GM12865 (cell line): ENCODE results near the gene ZBTB16.
"Not testable (repeated sequence)": the region's sequence is repeated elsewhere in the genome, so short reads cannot be mapped to it uniquely, and the experiment has no call there.

ENCODE experiments used
- DNase-seq: peaks from one replicate; pipeline ENCODE4 v3.0.0; 2010; ENCODE audit warnings: low read depth
- H3K4me3 ChIP-seq: 2 replicates; pipeline ENCODE4 v1.5.1; 2011; ENCODE audit warnings: mild to moderate bottlenecking, low read depth, low read length, control low read depth
- CTCF ChIP-seq: IDR thresholded peaks from 2 replicates; pipeline ENCODE4 v1.5.1; 2011; ENCODE audit warnings: low read length, control low read depth, low read depth, inconsistent platforms; ENCODE audit not compliant: insufficient read depth; ENCODE audit errors: missing control alignments

ZBTB16 gene

GRCh38 chr11:114036958-114037357, 22.6 kb upstream of the ZBTB16 start:
- TF ChIP-seq CTCF = no peak
- no peak for DNase-seq
- no peak overlapping the region for H3K4me3 ChIP-seq

- no peak for DNase-seq
- no peak for TF ChIP-seq CTCF
- no peak overlapping the region for H3K4me3 ChIP-seq
These were observed 20.0 kb upstream of the ZBTB16 start for GRCh38 chr11:114039551-114039950.

- H3K4me3 ChIP-seq = no peak overlapping the region
- TF ChIP-seq CTCF = no peak
- DNase-seq = no peak
These were observed 18.8 kb upstream of the ZBTB16 start for GRCh38 chr11:114040706-114041211.

DNA sequence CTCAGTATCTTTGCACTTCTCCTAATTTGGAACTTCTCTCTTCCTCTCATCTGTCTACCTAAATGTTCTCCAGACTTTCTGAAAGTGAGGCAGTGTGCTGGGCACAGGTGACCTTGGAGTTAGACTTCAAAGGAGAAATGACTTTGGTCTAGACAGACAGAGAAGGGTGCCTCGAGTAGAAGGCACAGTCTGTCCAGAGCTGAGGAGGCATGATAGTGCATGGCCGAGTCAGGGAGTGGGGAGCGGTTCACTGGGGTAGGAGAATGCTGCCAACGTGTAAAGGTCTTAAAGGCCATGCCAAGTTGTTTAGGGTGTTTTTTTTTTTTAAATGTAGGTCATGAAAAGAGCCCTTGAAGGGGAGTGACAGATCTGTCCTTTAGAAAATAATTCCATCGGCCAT, 17.3 kb upstream of the ZBTB16 start:
- no peak for DNase-seq
- no peak for TF ChIP-seq CTCF
- H3K4me3 ChIP-seq = no peak overlapping the region

DNA sequence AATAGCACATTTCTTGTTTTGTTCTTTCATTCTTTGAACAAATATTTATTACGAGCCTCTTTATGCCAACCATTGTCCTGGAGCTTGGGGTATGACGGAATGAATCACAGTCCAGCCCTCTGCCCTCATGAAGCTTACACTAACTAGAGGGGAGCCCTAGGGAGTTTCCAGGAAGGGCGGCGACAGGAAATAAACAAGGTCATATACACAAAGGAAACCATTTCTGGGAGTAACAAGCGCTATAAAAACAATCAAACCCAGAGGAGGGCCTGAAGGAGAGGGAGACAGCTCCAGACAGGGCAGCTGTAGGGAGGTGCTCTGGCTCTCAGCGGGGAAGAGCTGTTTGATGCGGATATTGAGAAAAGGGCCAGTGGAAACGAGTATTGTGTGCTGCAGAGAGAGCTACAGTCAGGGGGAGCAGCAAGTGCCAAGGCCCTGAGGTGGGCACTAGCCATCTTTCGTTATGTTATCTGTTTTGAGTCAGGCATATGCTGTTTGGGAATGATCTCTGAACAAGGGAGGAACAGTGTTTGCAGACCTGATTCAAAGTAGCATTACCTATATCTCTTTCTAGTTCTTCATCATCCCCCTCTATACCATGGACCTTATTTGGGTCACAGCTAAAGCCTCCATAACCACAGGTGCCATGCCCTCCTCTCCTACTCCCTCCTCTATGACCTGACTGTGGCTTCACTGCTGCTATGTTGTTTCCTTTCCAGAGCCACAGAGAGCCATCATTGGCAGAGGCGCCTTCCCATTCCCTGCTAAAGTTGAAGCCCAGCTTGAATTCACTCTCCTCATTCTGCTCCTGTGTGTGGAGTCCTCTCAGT, 15.3 kb upstream of the ZBTB16 start:
- DNase-seq = no peak
- H3K4me3 ChIP-seq = no peak overlapping the region
- no peak for TF ChIP-seq CTCF

DNA sequence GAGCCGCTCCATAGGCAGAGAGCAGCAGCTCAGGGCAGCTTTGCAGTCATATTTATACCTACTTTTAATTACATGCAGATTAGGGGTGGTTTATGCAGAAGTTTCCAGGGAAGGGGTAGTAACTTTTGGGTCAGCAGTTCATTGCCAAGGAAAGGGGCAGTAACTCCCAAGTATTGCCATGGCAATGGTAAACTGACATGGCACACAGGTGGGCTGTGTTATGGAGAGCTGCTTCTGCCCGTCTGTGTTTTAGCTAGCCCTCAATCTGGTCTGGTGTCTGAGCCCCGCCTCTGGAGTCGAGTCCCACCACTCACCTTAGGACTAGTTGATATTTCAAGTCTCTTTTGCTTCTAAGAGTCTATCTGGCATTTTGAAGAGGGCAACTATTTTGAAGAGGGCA, 12.2 kb upstream of the ZBTB16 start:
- H3K4me3 ChIP-seq = no peak overlapping the region
- TF ChIP-seq CTCF = no peak
- no peak for DNase-seq

DNA sequence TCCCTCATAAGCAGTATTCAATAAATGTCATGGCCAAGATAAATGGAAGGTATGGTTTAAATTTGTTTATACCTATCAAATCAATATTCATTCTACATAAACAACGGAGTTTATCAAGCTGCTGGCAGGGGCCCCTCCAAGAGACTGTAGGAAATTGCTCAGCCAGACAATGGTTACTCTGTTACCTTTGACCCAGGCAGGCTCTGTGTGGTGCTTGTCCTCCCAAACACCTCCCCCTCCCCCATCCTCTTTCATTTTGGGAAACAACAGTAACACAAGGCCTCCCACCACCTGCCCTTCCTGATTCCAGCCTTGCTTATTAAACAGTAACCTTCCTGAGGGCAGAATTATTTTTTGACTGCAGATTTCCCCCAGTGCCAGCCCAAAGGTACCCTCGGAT, 10.5 kb upstream of the ZBTB16 start:
- TF ChIP-seq CTCF = no peak
- DNase-seq = no peak
- no peak overlapping the region for H3K4me3 ChIP-seq

- not testable (repeated sequence) for DNase-seq, H3K4me3 ChIP-seq
These were observed 9.7 kb upstream of the ZBTB16 start for GRCh38 chr11:114049766-114050165.
